ENCODE results near the gene PLCB3.

GRCh38 chr11:64220271-64220670 is 31.1 kb upstream of the PLCB3 start:
- TF ChIP-seq CTCF (IDR thresholded peaks at IDR 0.05; ENCODE audit: insufficient read depth, low read depth, low read length) (no peak), EZH2 (IDR thresholded peaks at IDR 0.05; ENCODE audit: insufficient read depth, low read length) (no peak)

All from astrocyte (in vitro differentiated cells and primary cell).